GM12892 (cell line): ENCODE measurements around the gene IGF1R.

Source experiments
- POLR2A ChIP-seq: IDR thresholded peaks from 2 replicates; pipeline ENCODE4 v1.6.1; 2011; ENCODE audit warnings: low read depth, low read length, control low read depth
- TAF1 ChIP-seq: IDR thresholded peaks from 2 replicates; pipeline ENCODE4 v1.6.1; 2011; ENCODE audit warnings: low read depth, mild to moderate bottlenecking, control low read depth, low read length, borderline replicate concordance

DNA sequence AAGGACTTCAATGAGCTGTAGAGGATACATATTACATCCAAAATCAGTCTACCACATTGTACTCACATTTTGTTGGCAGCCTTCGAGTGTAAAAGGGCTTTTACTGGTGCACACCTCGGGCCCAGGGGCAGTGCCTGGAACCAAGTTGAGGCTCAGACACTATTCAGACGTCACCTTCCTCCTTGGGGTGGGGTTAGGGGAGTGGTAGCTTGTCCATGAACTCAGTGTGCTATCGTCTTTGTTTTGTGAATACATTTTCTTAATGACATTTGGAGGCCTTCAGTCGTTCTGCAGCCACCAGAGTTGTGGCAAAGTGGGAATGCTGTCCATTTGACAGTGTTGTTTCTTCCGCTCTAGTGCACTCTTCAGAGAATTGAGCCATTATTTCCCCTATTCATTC is 245.1 kb downstream of the IGF1R start:
- no peak for TF ChIP-seq TAF1
- no peak for TF ChIP-seq POLR2A
